ENCODE results near the gene PDE4D. TPM values are rescaled to one million over a fixed set of nuclear protein-coding genes. Genes with fewer than 3 reads are reported as not detected.

PDE4D gene
- total RNA-seq, 1 donor from 2014 or later, result 50.0 TPM

GRCh38 chr5:59640411-59640810 is 253.1 kb downstream of the PDE4D start:
- Mint-ChIP-seq H3K27me3 (no peaks in the 10 kb centered on the region), H3K27ac (no peak overlapping the region), H3K9me3 (peaks cover 4% of the 10 kb centered on the region), H3K4me1 (ENCODE audit: unreplicated experiment) (peaks cover 16% of the 10 kb centered on the region), H3K4me3 (no peak overlapping the region), H3K36me3 (peaks cover 18% of the 10 kb centered on the region)
- TF ChIP-seq CTCF (conservative IDR thresholded peaks at IDR 0.05), result no peak
- DNase-seq (ENCODE audit: extremely low spot score, unreplicated experiment), result no peak

GRCh38 chr5:59637884-59638580 is 255.5 kb downstream of the PDE4D start:
- Mint-ChIP-seq H3K27me3 (no peaks in the 10 kb centered on the region), H3K36me3 (peaks cover 32% of the 10 kb centered on the region), H3K9me3 (peaks cover 7% of the 10 kb centered on the region), H3K4me1 (ENCODE audit: unreplicated experiment) (peaks cover 16% of the 10 kb centered on the region), H3K27ac (no peak overlapping the region), H3K4me3 (no peak overlapping the region)
- no peak for TF ChIP-seq CTCF (conservative IDR thresholded peaks at IDR 0.05)
- DNase-seq (ENCODE audit: extremely low spot score, unreplicated experiment), result no peak

- no peak for DNase-seq (ENCODE audit: extremely low spot score, unreplicated experiment)
- no peaks in the 10 kb centered on the region for H3K4me1 Mint-ChIP-seq (ENCODE audit: unreplicated experiment)
- H3K27ac Mint-ChIP-seq, result no peak overlapping the region
- no peak for TF ChIP-seq CTCF (conservative IDR thresholded peaks at IDR 0.05)
- H3K4me3 Mint-ChIP-seq, result no peak overlapping the region
- H3K36me3 Mint-ChIP-seq, result peaks cover 16% of the 10 kb centered on the region
- no peaks in the 10 kb centered on the region for H3K27me3 Mint-ChIP-seq
- H3K9me3 Mint-ChIP-seq, result peaks cover 7% of the 10 kb centered on the region
Observed at GRCh38 chr5:59629561-59629960, 264.0 kb downstream of the PDE4D start.

GRCh38 chr5:59628062-59628828 is 265.3 kb downstream of the PDE4D start:
- H3K27ac Mint-ChIP-seq, result no peak overlapping the region
- H3K27me3 Mint-ChIP-seq, result no peaks in the 10 kb centered on the region
- TF ChIP-seq CTCF (conservative IDR thresholded peaks at IDR 0.05), result no peak
- H3K9me3 Mint-ChIP-seq, result peaks cover 6% of the 10 kb centered on the region
- no peak for DNase-seq (ENCODE audit: extremely low spot score, unreplicated experiment)
- H3K36me3 Mint-ChIP-seq, result peaks cover 7% of the 10 kb centered on the region
- H3K4me3 Mint-ChIP-seq, result no peak overlapping the region
- no peaks in the 10 kb centered on the region for H3K4me1 Mint-ChIP-seq (ENCODE audit: unreplicated experiment)

GRCh38 chr5:59624898-59625297 is 268.6 kb downstream of the PDE4D start:
- Mint-ChIP-seq H3K9me3 (no peaks in the 10 kb centered on the region), H3K36me3 (no peaks in the 10 kb centered on the region), H3K27ac (no peak overlapping the region), H3K4me1 (ENCODE audit: unreplicated experiment) (no peaks in the 10 kb centered on the region), H3K4me3 (no peak overlapping the region), H3K27me3 (no peaks in the 10 kb centered on the region)
- TF ChIP-seq CTCF (conservative IDR thresholded peaks at IDR 0.05), result no peak
- no peak for DNase-seq (ENCODE audit: extremely low spot score, unreplicated experiment)

All from type B pancreatic cell (in vitro differentiated cells).